Fibroblast of villous mesenchyme (primary cell): ENCODE data around the gene KRT81. TPM values are rescaled to one million over a fixed set of nuclear protein-coding genes. Genes with fewer than 3 reads are reported as not detected.
"Not testable (repeated sequence)": the region's sequence is repeated elsewhere in the genome, so short reads cannot be mapped to it uniquely, and the experiment has no call there.

Experiments used
- DNase-seq: peaks from one replicate; pipeline ENCODE4 v3.0.0-alpha.2; 2010; ENCODE audit warnings: low read depth
- H3K4me3 ChIP-seq: 2 replicates; pipeline ENCODE4 v1.5.1; 2011; ENCODE audit warnings: low read depth, mild to moderate bottlenecking, low read length
- CTCF ChIP-seq: IDR thresholded peaks from 2 replicates; pipeline ENCODE4 v1.5.1; 2012; ENCODE audit warnings: low read depth, mild to moderate bottlenecking, low read length; ENCODE audit not compliant: insufficient read depth
- total RNA-seq: library from RNA; depleted of rRNA; stranded (reverse); fragments of >200 nt; gene quantifications from 2 replicates; pipeline ENCODE4 v1.2.3, GENCODE V29; 2012

The KRT81 gene
- total RNA-seq, 1 donor, result not detected

- H3K4me3 ChIP-seq, result no peak overlapping the region
- no peak for DNase-seq
- no peak for TF ChIP-seq CTCF
These were observed 27.4 kb downstream of the KRT81 start for GRCh38 chr12:52263761-52264434.

- no peak overlapping the region for H3K4me3 ChIP-seq
- TF ChIP-seq CTCF, result no peak
- no peak for DNase-seq
These were observed 29.0 kb downstream of the KRT81 start for GRCh38 chr12:52262286-52262685.

GRCh38 chr12:52261208-52261484, 30.2 kb downstream of the KRT81 start:
- H3K4me3 ChIP-seq, result no peak overlapping the region
- TF ChIP-seq CTCF, result no peak
- no peak for DNase-seq

- TF ChIP-seq CTCF, result no peak
- peak; percentile 4 for DNase-seq
- H3K4me3 ChIP-seq, result no peak overlapping the region
These were observed 30.8 kb downstream of the KRT81 start for GRCh38 chr12:52260361-52261207.

GRCh38 chr12:52259657-52260243, 31.6 kb downstream of the KRT81 start:
- DNase-seq, result no peak
- no peak overlapping the region for H3K4me3 ChIP-seq
- no peak for TF ChIP-seq CTCF

- no peak for TF ChIP-seq CTCF
- H3K4me3 ChIP-seq, result no peak overlapping the region
- peak; percentile 47 for DNase-seq
These were observed 32.9 kb downstream of the KRT81 start for GRCh38 chr12:52258335-52258901.

- not testable (repeated sequence) for DNase-seq, H3K4me3 ChIP-seq
These were observed 33.4 kb downstream of the KRT81 start for GRCh38 chr12:52257922-52258321.
